Mesenteric fat pad (tissue), 1 donor: ENCODE measurements around the gene PPP4R4. TPM values are rescaled to one million over a fixed set of nuclear protein-coding genes. Genes with fewer than 3 reads are reported as not detected.
A peak's percentile ranks its signal among the peaks of the same experiment; 100 is the strongest.

Source experiments
- DNase-seq: peaks from one replicate; pipeline ENCODE4 v3.0.0-alpha.2; 2020; ENCODE audit warnings: low spot score
- total RNA-seq: library from RNA; stranded (reverse); fragmentation: NEBNext Ultra II Directional; extraction: Animal tissue kit (Norgen Biotek cat#: 25700); gene quantifications from one replicate; pipeline ENCODE4 v1.2.1, GENCODE V29; 2021
- donor health status: DM: yes; HTN: yes; CAD: no.

The PPP4R4 gene
- total RNA-seq, 1 donor from 2014 or later, result 0.13 TPM

- no peak for DNase-seq
Measured at GRCh38 chr14:94306047-94306978, 132.2 kb downstream of the PPP4R4 start.

- no peak for DNase-seq
Measured at GRCh38 chr14:94307410-94307992, 133.4 kb downstream of the PPP4R4 start.

- DNase-seq, result no peak
Measured at GRCh38 chr14:94309721-94310120, 135.6 kb downstream of the PPP4R4 start.

- DNase-seq, result no peak
Measured at GRCh38 chr14:94310248-94310647, 136.1 kb downstream of the PPP4R4 start.

- DNase-seq, result no peak
Measured at GRCh38 chr14:94312481-94313246, 138.5 kb downstream of the PPP4R4 start.

GRCh38 chr14:94313991-94314655, 140.0 kb downstream of the PPP4R4 start:
- no peak for DNase-seq

GRCh38 chr14:94314890-94315289, 140.8 kb downstream of the PPP4R4 start:
- no peak for DNase-seq

GRCh38 chr14:94316692-94317091, 142.6 kb downstream of the PPP4R4 start:
- no peak for DNase-seq

- no peak for DNase-seq
Measured at GRCh38 chr14:94317259-94317658, 143.1 kb downstream of the PPP4R4 start.

GRCh38 chr14:94320243-94320642, 146.1 kb downstream of the PPP4R4 start:
- no peak for DNase-seq

- DNase-seq, result no peak
Measured at GRCh38 chr14:94321421-94322271, 147.5 kb downstream of the PPP4R4 start.

- no peak for DNase-seq
Measured at GRCh38 chr14:94322648-94323570, 148.8 kb downstream of the PPP4R4 start, which contains the start of gene SERPINA6. TSS of gene SERPINA6 (minus strand) at chr14:94323336. CDS start at chr14:94314648, 8,688 bp downstream.

GRCh38 chr14:94328196-94328595, 154.1 kb downstream of the PPP4R4 start:
- peak; percentile 37 for DNase-seq

Other genes starting within 250 kb of the PPP4R4 start
- not detected for gene FAM181A, start 247.0 kb upstream of the PPP4R4 start, total RNA-seq
- 1.2 TPM for gene ASB2, start 197.8 kb upstream of the PPP4R4 start, total RNA-seq
- gene CCDC197, start 177.0 kb upstream of the PPP4R4 start, total RNA-seq, result not detected
- 1.2 TPM for gene OTUB2, start 148.0 kb upstream of the PPP4R4 start, total RNA-seq
- gene DDX24, start 93.1 kb upstream of the PPP4R4 start, total RNA-seq, result 198 TPM
- gene IFI27L1, start 93.0 kb upstream of the PPP4R4 start, total RNA-seq, result 19.6 TPM
- 495 TPM for gene IFI27, start 63.6 kb upstream of the PPP4R4 start, total RNA-seq
- gene IFI27L2, start 44.7 kb upstream of the PPP4R4 start, total RNA-seq, result 42.6 TPM
- not detected for gene SERPINA10, start 118.9 kb downstream of the PPP4R4 start, total RNA-seq
- gene SERPINA6, start 149.0 kb downstream of the PPP4R4 start, total RNA-seq, result not detected
- not detected for gene SERPINA2, start 192.4 kb downstream of the PPP4R4 start, total RNA-seq
- gene SERPINA1, start 214.3 kb downstream of the PPP4R4 start, total RNA-seq, result 41.6 TPM